Medulla oblongata (tissue), 1 donor: ENCODE data around the gene OTUD3.
"Not testable (repeated sequence)": the region's sequence is repeated elsewhere in the genome, so short reads cannot be mapped to it uniquely, and the experiment has no call there.

ENCODE experiments used
- DNase-seq: peaks from one replicate; pipeline ENCODE4 v3.0.0-alpha.2; 2015; ENCODE audit errors: extremely low spot score

The OTUD3 gene

GRCh38 chr1:19918057-19918456 lies 35.9 kb downstream of the OTUD3 start:
- DNase-seq = peak; percentile 90

- no peak for DNase-seq
Observed at GRCh38 chr1:19920132-19920710, 38.0 kb downstream of the OTUD3 start.

GRCh38 chr1:19921310-19921709 lies 39.1 kb downstream of the OTUD3 start:
- DNase-seq = no peak

GRCh38 chr1:19922015-19922688 lies 40.0 kb downstream of the OTUD3 start:
- DNase-seq = no peak

GRCh38 chr1:19923137-19923952 lies 41.1 kb downstream of the OTUD3 start, which contains the start of gene PLA2G2E:
TSS of gene PLA2G2E (minus strand) at chr1:19923617. CDS start at chr1:19923559, 58 bp downstream.
- DNase-seq = no peak

GRCh38 chr1:19923953-19924346 lies 41.8 kb downstream of the OTUD3 start:
- DNase-seq = no peak

- no peak for DNase-seq
Observed at GRCh38 chr1:19925342-19926070, 43.3 kb downstream of the OTUD3 start.

GRCh38 chr1:19926296-19927129 lies 44.3 kb downstream of the OTUD3 start:
- DNase-seq = no peak

- not testable (repeated sequence) for DNase-seq
Observed at GRCh38 chr1:19927130-19927421, 44.9 kb downstream of the OTUD3 start.

- DNase-seq = no peak
Observed at GRCh38 chr1:19932866-19933265, 50.7 kb downstream of the OTUD3 start.

- no peak for DNase-seq
Observed at GRCh38 chr1:19934336-19934735, 52.1 kb downstream of the OTUD3 start.

GRCh38 chr1:19936061-19936750 lies 54.0 kb downstream of the OTUD3 start:
- no peak for DNase-seq

- DNase-seq = no peak
Observed at GRCh38 chr1:19938472-19938871, 56.3 kb downstream of the OTUD3 start.

GRCh38 chr1:19940486-19941205 lies 58.5 kb downstream of the OTUD3 start:
- no peak for DNase-seq

- DNase-seq = no peak
Observed at GRCh38 chr1:19941206-19941568, 59.0 kb downstream of the OTUD3 start.

GRCh38 chr1:19942088-19942487 lies 59.9 kb downstream of the OTUD3 start:
- DNase-seq = no peak

GRCh38 chr1:19942657-19943056 lies 60.5 kb downstream of the OTUD3 start:
- no peak for DNase-seq

GRCh38 chr1:19945914-19946313 lies 63.7 kb downstream of the OTUD3 start:
- DNase-seq = no peak

- no peak for DNase-seq
Observed at GRCh38 chr1:19946331-19946751, 64.1 kb downstream of the OTUD3 start.

- no peak for DNase-seq
Observed at GRCh38 chr1:19946971-19947370, 64.8 kb downstream of the OTUD3 start.
